Prostate gland (tissue), 2 donors: ENCODE data around the gene SLC16A11.

Experiments
- CTCF ChIP-seq, 4 experiments: fragments of 200-600 bp in 2 of 4; fragments of 450-650 bp in 2 of 4; sonication (generic) in 2 of 4; IDR thresholded peaks; 1 replicate in 3 of 4; 2 replicates in 1 of 4; pipeline ENCODE4 v1.5.1; 2016 to 2019; ENCODE audit warnings: antibody characterized with exemption in 4 of 4, mild to moderate bottlenecking in 2 of 4, moderate library complexity in 2 of 4
- POLR2AphosphoS5 ChIP-seq: sonication (generic); formaldehyde crosslinking; IDR thresholded peaks from one replicate; pipeline ENCODE4 v1.6.1; 2017; ENCODE audit warnings: antibody characterized with exemption

- TF ChIP-seq CTCF (IDR thresholded peaks at IDR 0.05) (no peak), POLR2AphosphoS5 (no peak)
Measured at GRCh38 chr17:6996256-6997011, 47.5 kb downstream of the SLC16A11 start.
